Kidney (tissue), 14 donors: ENCODE measurements around the gene SIRPA. TPM values are rescaled to one million over a fixed set of nuclear protein-coding genes. Genes with fewer than 3 reads are reported as not detected.
"Not testable (repeated sequence)": the region's sequence is repeated elsewhere in the genome, so short reads cannot be mapped to it uniquely, and the experiment has no call there.

Source experiments
- DNase-seq, 5 donors: peaks; one replicate each; pipeline ENCODE4 v3.0.0-alpha.2; 2013 to 2020
- FAIRE-seq: peaks from 2 replicates; lab custom pipeline; 2012; peaks lifted over from hg19 to GRCh38; lab: Jason Lieb, UNC
- H3K27ac ChIP-seq, 2 donors: one replicate each; pipeline ENCODE4 v1.7.0; 2013; ENCODE audit warnings: low read depth in 2 of 2, low read length in 2 of 2, inconsistent platforms in 1 of 2
- H3K27me3 ChIP-seq: one replicate; pipeline ENCODE4 v1.7.1; 2013; ENCODE audit warnings: low read length, inconsistent platforms; ENCODE audit not compliant: control insufficient read depth, insufficient read depth
- H3K36me3 ChIP-seq, 3 donors: one replicate each; pipeline versions ENCODE4 v1.7.0 to v1.7.1; 2013; ENCODE audit warnings: low read length in 3 of 3, control low read depth in 1 of 3, inconsistent platforms in 1 of 3; ENCODE audit not compliant: insufficient read depth in 3 of 3, control insufficient read depth in 2 of 3
- H3K4me1 ChIP-seq, 3 donors: one replicate each; pipeline versions ENCODE4 v1.7.0 to v1.7.1; 2013; ENCODE audit warnings: low read length in 3 of 3, inconsistent platforms in 1 of 3, low read depth in 1 of 3; ENCODE audit not compliant: control insufficient read depth in 2 of 3, insufficient read depth in 2 of 3
- H3K4me3 ChIP-seq, 3 donors: one replicate each; pipeline versions ENCODE4 v1.7.0 to v1.8.1; 2013; ENCODE audit warnings: low read length in 3 of 3, control low read depth in 1 of 3, inconsistent platforms in 1 of 3
- H3K9ac ChIP-seq, 3 donors: one replicate each; pipeline versions ENCODE4 v1.7.0 to v1.7.1; 2013; ENCODE audit warnings: low read length in 3 of 3, control low read depth in 1 of 3, inconsistent platforms in 1 of 3
- H3K9me3 ChIP-seq, 3 donors: one replicate each; pipeline versions ENCODE4 v1.7.0 to v1.7.1; 2013; ENCODE audit warnings: low read length in 3 of 3, control low read depth in 1 of 3, inconsistent platforms in 1 of 3; ENCODE audit not compliant: control insufficient read depth in 2 of 3, insufficient read depth in 1 of 3
- CTCF ChIP-seq: IDR thresholded peaks from 3 replicates; pipeline ENCODE4 v1.5.1; 2012; ENCODE audit warnings: mild to moderate bottlenecking, moderate library complexity, borderline replicate concordance; ENCODE audit not compliant: insufficient read depth; ENCODE audit errors: extremely low read depth
- intact Hi-C: fragments of 100-400 bp; cut with DNase I; formaldehyde crosslinking; loops from one replicate; pipeline ENCODE4 v1.11.1; 2022
- polyA plus RNA-seq: library from polyadenylated mRNA; stranded (reverse); fragments of 350-450 nt; fragmentation: Illumina TruSeq; extraction: RNeasy Lipid Tissue Mini Kit (QIAGEN cat#74804); gene quantifications from one replicate; pipeline ENCODE4 v1.2.3, GENCODE V29; 2014; ENCODE audit warnings: low read depth, low replicate concordance; ENCODE audit not compliant: insufficient read depth
- total RNA-seq: library from RNA; stranded (reverse); fragmentation: NEBNext Ultra II Directional; extraction: Animal tissue kit (Norgen Biotek cat#: 25700); gene quantifications from one replicate; pipeline ENCODE4 v1.2.1, GENCODE V29; 2021
- donor health status: control.
- donor health status: control.
- donor health status: control.
- donor health status: control.
- donor health status: control.
- donor health status: DM: yes; HTN: yes; CAD: no.
- donor health status: Normal renal cell carcinoma (clear cell type).

The SIRPA gene
- total and polyA plus RNA-seq, 2 donors from 2014 or later = 24.7 to 46.6 TPM

DNA sequence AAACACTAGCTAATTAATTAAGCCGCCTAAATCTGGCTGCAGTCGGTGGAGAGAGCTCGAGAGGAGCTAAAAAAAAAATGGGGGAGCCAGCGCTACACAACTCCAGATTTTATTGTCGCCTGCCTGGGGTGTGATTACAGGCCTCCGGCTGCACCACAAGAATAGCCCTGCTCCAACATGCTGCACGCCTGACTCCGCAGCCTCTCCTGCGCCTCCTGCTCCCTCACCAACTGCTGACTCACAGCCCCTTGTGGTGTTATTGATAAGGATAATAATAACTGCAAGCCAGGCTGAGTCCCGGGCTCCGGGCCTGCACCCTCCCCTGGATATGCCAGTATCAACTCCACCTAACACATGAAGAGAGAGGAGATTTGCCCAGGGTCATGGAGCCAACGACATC lies 16.8 kb downstream of the SIRPA start:
- no peaks in the 10 kb centered on the region for H3K9me3 ChIP-seq
- DNase-seq = no peak
- no peak overlapping the region for H3K4me3 ChIP-seq
- TF ChIP-seq CTCF = no peak
- intact Hi-C loops = no loop called here
- H3K4me1 ChIP-seq = no peaks in the 10 kb centered on the region
- H3K27me3 ChIP-seq = no peaks in the 10 kb centered on the region
- no peak overlapping the region for H3K9ac ChIP-seq
- no peak overlapping the region for H3K27ac ChIP-seq
- peaks cover 0 to 3% (median 0%) of the 10 kb centered on the region in 3 donors for H3K36me3 ChIP-seq
- no peak for FAIRE-seq

GRCh38 chr20:1912646-1913045 lies 17.4 kb downstream of the SIRPA start:
- intact Hi-C loops = no loop called here

DNA sequence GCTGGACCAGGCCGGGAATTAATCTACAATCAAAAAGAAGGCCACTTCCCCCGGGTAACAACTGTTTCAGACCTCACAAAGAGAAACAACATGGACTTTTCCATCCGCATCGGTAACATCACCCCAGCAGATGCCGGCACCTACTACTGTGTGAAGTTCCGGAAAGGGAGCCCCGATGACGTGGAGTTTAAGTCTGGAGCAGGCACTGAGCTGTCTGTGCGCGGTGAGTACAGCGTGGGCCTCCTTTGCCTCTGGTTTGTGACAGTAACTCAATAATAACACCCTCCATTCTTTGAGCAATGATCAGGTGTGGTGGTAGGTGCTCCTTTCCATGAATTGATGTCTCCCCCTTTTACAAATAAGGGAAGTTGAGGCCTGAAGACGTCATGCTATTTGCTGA lies 20.0 kb downstream of the SIRPA start:
- H3K4me3 ChIP-seq, H3K4me1 ChIP-seq, H3K9ac ChIP-seq, H3K36me3 ChIP-seq, H3K9me3 ChIP-seq, intact Hi-C loops, FAIRE-seq, H3K27me3 ChIP-seq, H3K27ac ChIP-seq: not testable (repeated sequence)
- DNase-seq = peak in 1 of 5 donors; percentile 11

More at GRCh38 chr20:1912646-1913045, 17.4 kb downstream of the SIRPA start:
- Histone ChIP-seq H3K27me3 (no peaks in the 10 kb centered on the region), H3K36me3 (peaks cover 0 to 3% (median 0%) of the 10 kb centered on the region in 3 donors), H3K4me1 (no peaks in the 10 kb centered on the region), H3K27ac (no peak overlapping the region), H3K4me3 (no peak overlapping the region), H3K9me3 (no peaks in the 10 kb centered on the region), H3K9ac (no peak overlapping the region)
- no peak for FAIRE-seq
- no peak for DNase-seq
- TF ChIP-seq CTCF = no peak

GRCh38 chr20:1915725-1916124 lies 20.5 kb downstream of the SIRPA start:
- Histone ChIP-seq H3K27me3 (no peaks in the 10 kb centered on the region), H3K27ac (no peak overlapping the region), H3K9me3 (no peaks in the 10 kb centered on the region), H3K4me1 (peaks cover 4 to 12% (median 5%) of the 10 kb centered on the region in 3 donors), H3K4me3 (no peak overlapping the region), H3K9ac (no peak overlapping the region), H3K36me3 (peaks cover 0 to 3% (median 0%) of the 10 kb centered on the region in 3 donors)
- intact Hi-C loops = no loop called here
- DNase-seq = peak in 1 of 5 donors; percentile 7
- no peak for FAIRE-seq
- TF ChIP-seq CTCF = no peak
